ENCODE measurements around the gene KLRC1.
"Not testable (repeated sequence)": the region's sequence is repeated elsewhere in the genome, so short reads cannot be mapped to it uniquely, and the experiment has no call there.

DNA sequence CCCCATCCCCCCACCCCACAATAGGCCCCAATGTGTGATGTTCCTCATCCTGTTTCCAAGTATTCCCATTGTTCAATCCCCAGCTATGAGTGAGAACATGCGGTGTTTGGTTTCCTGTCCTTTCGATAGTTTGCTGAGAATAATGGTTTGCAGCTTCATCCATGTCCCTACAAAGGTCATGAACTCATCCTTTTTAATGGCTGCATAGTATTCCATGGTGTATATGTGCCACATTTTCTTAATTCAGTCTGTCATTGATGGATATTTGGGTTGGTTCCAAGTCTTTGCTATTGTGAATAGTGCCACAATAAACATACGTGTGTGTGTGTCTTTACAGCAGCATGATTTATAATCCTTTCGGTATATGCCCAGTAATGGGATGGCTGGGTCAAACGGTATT lies 19.6 kb upstream of the KLRC1 start:
- not testable (repeated sequence) for TF ChIP-seq EP300, POLR2A (IDR thresholded peaks at IDR 0.05)
- TF ChIP-seq, protein P1, sequence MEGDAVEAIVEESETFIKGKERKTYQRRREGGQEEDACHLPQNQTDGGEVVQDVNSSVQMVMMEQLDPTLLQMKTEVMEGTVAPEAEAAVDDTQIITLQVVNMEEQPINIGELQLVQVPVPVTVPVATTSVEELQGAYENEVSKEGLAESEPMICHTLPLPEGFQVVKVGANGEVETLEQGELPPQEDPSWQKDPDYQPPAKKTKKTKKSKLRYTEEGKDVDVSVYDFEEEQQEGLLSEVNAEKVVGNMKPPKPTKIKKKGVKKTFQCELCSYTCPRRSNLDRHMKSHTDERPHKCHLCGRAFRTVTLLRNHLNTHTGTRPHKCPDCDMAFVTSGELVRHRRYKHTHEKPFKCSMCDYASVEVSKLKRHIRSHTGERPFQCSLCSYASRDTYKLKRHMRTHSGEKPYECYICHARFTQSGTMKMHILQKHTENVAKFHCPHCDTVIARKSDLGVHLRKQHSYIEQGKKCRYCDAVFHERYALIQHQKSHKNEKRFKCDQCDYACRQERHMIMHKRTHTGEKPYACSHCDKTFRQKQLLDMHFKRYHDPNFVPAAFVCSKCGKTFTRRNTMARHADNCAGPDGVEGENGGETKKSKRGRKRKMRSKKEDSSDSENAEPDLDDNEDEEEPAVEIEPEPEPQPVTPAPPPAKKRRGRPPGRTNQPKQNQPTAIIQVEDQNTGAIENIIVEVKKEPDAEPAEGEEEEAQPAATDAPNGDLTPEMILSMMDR (IDR thresholded peaks at IDR 0.05) = not testable (repeated sequence)

Data from stomach (tissue), 4 donors.